Measurements from ENCODE around the gene ACAP3. TPM values are rescaled to one million over a fixed set of nuclear protein-coding genes. Genes with fewer than 3 reads are reported as not detected.

ACAP3 gene
- total RNA-seq, 1 experiment from 2014 or later: 67.6 TPM

- no peaks in the 10 kb centered on the region for H3K9me3 ChIP-seq (ENCODE audit: low read depth, low read length, poor library complexity, severe bottlenecking)
- TF ChIP-seq, protein P1, sequence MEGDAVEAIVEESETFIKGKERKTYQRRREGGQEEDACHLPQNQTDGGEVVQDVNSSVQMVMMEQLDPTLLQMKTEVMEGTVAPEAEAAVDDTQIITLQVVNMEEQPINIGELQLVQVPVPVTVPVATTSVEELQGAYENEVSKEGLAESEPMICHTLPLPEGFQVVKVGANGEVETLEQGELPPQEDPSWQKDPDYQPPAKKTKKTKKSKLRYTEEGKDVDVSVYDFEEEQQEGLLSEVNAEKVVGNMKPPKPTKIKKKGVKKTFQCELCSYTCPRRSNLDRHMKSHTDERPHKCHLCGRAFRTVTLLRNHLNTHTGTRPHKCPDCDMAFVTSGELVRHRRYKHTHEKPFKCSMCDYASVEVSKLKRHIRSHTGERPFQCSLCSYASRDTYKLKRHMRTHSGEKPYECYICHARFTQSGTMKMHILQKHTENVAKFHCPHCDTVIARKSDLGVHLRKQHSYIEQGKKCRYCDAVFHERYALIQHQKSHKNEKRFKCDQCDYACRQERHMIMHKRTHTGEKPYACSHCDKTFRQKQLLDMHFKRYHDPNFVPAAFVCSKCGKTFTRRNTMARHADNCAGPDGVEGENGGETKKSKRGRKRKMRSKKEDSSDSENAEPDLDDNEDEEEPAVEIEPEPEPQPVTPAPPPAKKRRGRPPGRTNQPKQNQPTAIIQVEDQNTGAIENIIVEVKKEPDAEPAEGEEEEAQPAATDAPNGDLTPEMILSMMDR (conservative IDR thresholded peaks at IDR 0.05; ENCODE audit: low read depth, low read length): peak; percentile 50; the same call in 1 of the 2 replicates
- no peak for TF ChIP-seq EZH2 (IDR thresholded peaks at IDR 0.05; ENCODE audit: borderline replicate concordance, low read depth, low read length, poor library complexity, severe bottlenecking)
- H3K36me3 ChIP-seq (ENCODE audit: insufficient read depth, low read length, poor library complexity, severe bottlenecking): no peaks in the 10 kb centered on the region
- peak within 1 kb of the TSS; percentile 89 for H3K27ac ChIP-seq (ENCODE audit: low read depth, low read length, poor library complexity, severe bottlenecking)
- intact Hi-C loops (cut with micrococcal nuclease; ENCODE audit: unreplicated experiment): no loop called here
- ChIA-PET POLR2A (ENCODE audit: low non-redundant PET) (no interaction called here), CTCF (no interaction called here)
- peak within 1 kb of the TSS; percentile 86 for H3K4me3 ChIP-seq (ENCODE audit: low read depth, low read length, poor library complexity, severe bottlenecking)
- DNase-seq (ENCODE audit: low spot score): peak; percentile 80
- no TSS peak for BruUV-seq (replicated peaks)
- peaks cover 5% of the 10 kb centered on the region for H3K27me3 ChIP-seq (replicated peaks; ENCODE audit: insufficient read depth, low read depth, low read length, poor library complexity)
- H3K4me1 ChIP-seq (ENCODE audit: insufficient read depth, low read length, poor library complexity, severe bottlenecking): peaks cover 3% of the 10 kb centered on the region
These were observed 41.7 kb upstream of the ACAP3 start, which contains the start of gene DVL1 for GRCh38 chr1:1349256-1350012. DVL1 (minus strand) TSS chr1:1349418; CDS start chr1:1349065, 353 bp downstream.

DNA sequence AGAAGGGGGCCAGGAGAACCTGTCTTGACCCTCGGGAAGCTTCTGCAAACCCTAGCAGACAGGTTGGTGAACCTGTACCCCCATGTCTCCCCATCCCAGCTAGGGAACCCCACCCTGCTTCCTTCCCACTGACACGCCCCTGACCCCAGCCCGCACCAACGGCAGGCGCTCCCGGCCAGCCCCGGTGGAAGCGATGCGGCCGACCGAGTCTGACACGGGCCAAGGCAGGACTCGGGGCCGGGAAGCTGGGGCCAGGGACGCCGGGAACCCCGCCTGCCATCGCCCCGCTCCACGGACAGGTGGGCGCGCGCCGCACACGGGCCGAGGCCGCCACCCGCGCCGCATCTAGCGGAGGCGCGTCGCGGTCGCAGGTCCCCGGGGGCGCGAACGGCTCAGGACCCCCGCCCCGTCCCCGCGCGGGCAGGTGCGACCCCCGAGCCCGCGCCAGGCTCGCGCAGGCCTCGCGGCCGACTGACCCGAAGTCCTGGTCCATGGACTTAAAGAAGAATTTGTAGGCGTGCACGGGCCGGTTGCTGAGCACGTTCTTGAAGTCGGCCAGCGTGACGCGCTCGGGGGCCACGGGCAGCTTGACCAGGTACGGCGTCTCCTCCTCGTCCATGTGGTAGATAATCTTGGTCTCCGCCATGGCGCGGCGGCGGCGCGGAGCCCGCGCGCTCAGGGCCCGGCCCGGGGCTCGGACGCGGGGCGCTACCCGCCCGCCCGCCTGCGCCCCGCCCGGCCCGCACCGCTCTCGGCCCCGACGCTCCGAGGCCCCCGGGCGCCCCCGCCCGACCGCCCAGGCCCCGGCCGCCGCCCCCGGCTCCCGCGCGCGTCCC, 40.9 kb upstream of the ACAP3 start:
- POLR2A ChIA-PET (ENCODE audit: low non-redundant PET): no interaction called here
- H3K27ac ChIP-seq (ENCODE audit: low read depth, low read length, poor library complexity, severe bottlenecking): peak overlapping the region; percentile 75

GRCh38 chr1:1347663-1348419, 40.1 kb upstream of the ACAP3 start:
- POLR2A ChIA-PET (ENCODE audit: low non-redundant PET): no interaction called here
- Histone ChIP-seq H3K27ac (ENCODE audit: low read depth, low read length, poor library complexity, severe bottlenecking) (peak overlapping the region; percentile 75), H3K9me3 (ENCODE audit: low read depth, low read length, poor library complexity, severe bottlenecking) (no peaks in the 10 kb centered on the region), H3K36me3 (ENCODE audit: insufficient read depth, low read length, poor library complexity, severe bottlenecking) (no peaks in the 10 kb centered on the region), H3K27me3 (replicated peaks; ENCODE audit: insufficient read depth, low read depth, low read length, poor library complexity) (no peaks in the 10 kb centered on the region), H3K4me1 (ENCODE audit: insufficient read depth, low read length, poor library complexity, severe bottlenecking) (peaks cover 3% of the 10 kb centered on the region), H3K4me3 (ENCODE audit: low read depth, low read length, poor library complexity, severe bottlenecking) (peak overlapping the region; percentile 86)
- BruUV-seq (replicated peaks): no TSS peak
- no peak for TF ChIP-seq EZH2 (IDR thresholded peaks at IDR 0.05; ENCODE audit: borderline replicate concordance, low read depth, low read length, poor library complexity, severe bottlenecking)
- TF ChIP-seq, protein P1 (conservative IDR thresholded peaks at IDR 0.05; ENCODE audit: low read depth, low read length): no peak
- DNase-seq (ENCODE audit: low spot score): no peak
- intact Hi-C loops (cut with micrococcal nuclease; ENCODE audit: unreplicated experiment): no loop called here
- CTCF ChIA-PET: no interaction called here

More for the DNA sequence above, 40.9 kb upstream of the ACAP3 start:
- no peak for DNase-seq (ENCODE audit: low spot score)
- Histone ChIP-seq H3K36me3 (ENCODE audit: insufficient read depth, low read length, poor library complexity, severe bottlenecking) (no peaks in the 10 kb centered on the region), H3K27me3 (replicated peaks; ENCODE audit: insufficient read depth, low read depth, low read length, poor library complexity) (no peaks in the 10 kb centered on the region), H3K4me1 (ENCODE audit: insufficient read depth, low read length, poor library complexity, severe bottlenecking) (peaks cover 3% of the 10 kb centered on the region), H3K9me3 (ENCODE audit: low read depth, low read length, poor library complexity, severe bottlenecking) (no peaks in the 10 kb centered on the region), H3K4me3 (ENCODE audit: low read depth, low read length, poor library complexity, severe bottlenecking) (peak overlapping the region; percentile 86)
- intact Hi-C loops (cut with micrococcal nuclease; ENCODE audit: unreplicated experiment): no loop called here
- CTCF ChIA-PET: no interaction called here
- TF ChIP-seq, protein P1 (conservative IDR thresholded peaks at IDR 0.05; ENCODE audit: low read depth, low read length): no peak
- TF ChIP-seq EZH2 (IDR thresholded peaks at IDR 0.05; ENCODE audit: borderline replicate concordance, low read depth, low read length, poor library complexity, severe bottlenecking): no peak
- no TSS peak for BruUV-seq (replicated peaks)
